ENCODE data around the gene MMP2.

MMP2 gene

GRCh38 chr16:55506708-55507107 is 27.7 kb downstream of the MMP2 start:
- H3K4me3 ChIP-seq (ENCODE audit: low read depth, low read length), result no peak overlapping the region
- no peak for DNase-seq (ENCODE audit: low read depth, low spot score)
- POLR2A ChIA-PET, result no interaction called here
- CTCF ChIA-PET, result interaction anchor here (1.5 kb wide), 1 partner anchor 10 kb away, joined by 3 read pairs; no protein-coding TSS in a partner anchor
- no peak for TF ChIP-seq CTCF (IDR thresholded peaks at IDR 0.05; ENCODE audit: insufficient read depth, low read length, missing control alignments)

- ChIA-PET CTCF (no interaction called here), POLR2A (no interaction called here)
- peak overlapping the region; percentile 77 for H3K4me3 ChIP-seq (ENCODE audit: low read depth, low read length)
- no peak for DNase-seq (ENCODE audit: low read depth, low spot score)
- TF ChIP-seq CTCF (IDR thresholded peaks at IDR 0.05; ENCODE audit: insufficient read depth, low read length, missing control alignments), result no peak
These were observed 29.4 kb downstream of the MMP2 start for GRCh38 chr16:55508271-55508921.

- no peak for DNase-seq (ENCODE audit: low read depth, low spot score)
- POLR2A ChIA-PET, result interaction anchor here (0.5 to 1.7 kb wide), 5 partner anchors 9 to 45 kb away, joined by 3 to 19 read pairs (median 4); no protein-coding TSS in a partner anchor
- CTCF ChIA-PET, result interaction anchor here (0.6 to 2.2 kb wide), 6 partner anchors 8 to 192 kb away, joined by 3 to 9 read pairs (median 6); no protein-coding TSS in a partner anchor
- H3K4me3 ChIP-seq (ENCODE audit: low read depth, low read length), result peak within 1 kb of the TSS; percentile 77
- no peak for TF ChIP-seq CTCF (IDR thresholded peaks at IDR 0.05; ENCODE audit: insufficient read depth, low read length, missing control alignments)
These were observed 30.2 kb downstream of the MMP2 start, which contains the start of gene LPCAT2 for GRCh38 chr16:55508941-55509931. TSS of gene LPCAT2 (plus strand) at chr16:55509072. CDS start at chr16:55509182, 110 bp downstream.

GRCh38 chr16:55510185-55510805 is 31.3 kb downstream of the MMP2 start:
- peak overlapping the region; percentile 77 for H3K4me3 ChIP-seq (ENCODE audit: low read depth, low read length)
- DNase-seq (ENCODE audit: low read depth, low spot score), result no peak
- POLR2A ChIA-PET, result interaction anchor here (0.5 to 1.7 kb wide), 3 partner anchors 10 to 39 kb away, joined by 3 to 19 read pairs (median 10); no protein-coding TSS in a partner anchor
- no peak for TF ChIP-seq CTCF (IDR thresholded peaks at IDR 0.05; ENCODE audit: insufficient read depth, low read length, missing control alignments)
- CTCF ChIA-PET, result interaction anchor here (0.9 to 2.2 kb wide), 5 partner anchors 9 to 191 kb away, joined by 3 to 9 read pairs (median 7); no protein-coding TSS in a partner anchor

- DNase-seq (ENCODE audit: low read depth, low spot score), result no peak
- ChIA-PET POLR2A (no interaction called here), CTCF (interaction anchor here (1.0 to 4.3 kb wide), 11 partner anchors 8 to 191 kb away, joined by 3 to 38 read pairs (median 5); no protein-coding TSS in a partner anchor)
- TF ChIP-seq CTCF (IDR thresholded peaks at IDR 0.05; ENCODE audit: insufficient read depth, low read length, missing control alignments), result no peak
- H3K4me3 ChIP-seq (ENCODE audit: low read depth, low read length), result no peak overlapping the region
These were observed 33.9 kb downstream of the MMP2 start for GRCh38 chr16:55512941-55513340.
